HK-2 (cell line): ENCODE measurements around the gene KCNQ5.
A peak's percentile ranks its signal among the peaks of the same experiment; 100 is the strongest.

Experiments used
- DNase-seq: peaks from one replicate; pipeline ENCODE4 v3.0.0-alpha.2; 2018; ENCODE audit not compliant: unreplicated experiment

KCNQ5 gene

GRCh38 chr6:72741083-72741482, 119.2 kb downstream of the KCNQ5 start:
- DNase-seq, result no peak

- DNase-seq, result no peak
These were observed 120.3 kb downstream of the KCNQ5 start for GRCh38 chr6:72742001-72742673.

GRCh38 chr6:72746276-72746675, 124.4 kb downstream of the KCNQ5 start:
- peak; percentile 11 for DNase-seq

- no peak for DNase-seq
These were observed 126.9 kb downstream of the KCNQ5 start for GRCh38 chr6:72748759-72749158.

DNA sequence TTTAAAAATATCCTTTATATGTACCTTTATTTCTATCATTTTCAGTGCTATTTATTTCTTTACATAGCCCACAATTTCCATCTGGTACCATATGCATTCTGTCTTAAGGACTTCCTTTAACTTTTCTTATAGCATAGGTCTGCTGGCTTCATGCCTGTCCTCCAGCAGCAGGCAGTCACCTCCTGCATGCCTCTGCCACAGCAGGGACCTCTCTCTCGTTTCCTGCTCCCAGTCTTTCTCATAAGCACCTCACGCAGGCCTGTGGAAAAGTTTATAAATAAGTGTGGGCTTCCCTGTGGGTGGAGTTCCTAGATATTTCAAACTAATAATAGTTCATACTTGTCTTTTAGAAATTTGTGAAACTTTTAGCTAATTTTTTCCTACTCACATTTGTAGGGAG, 133.9 kb downstream of the KCNQ5 start:
- no peak for DNase-seq

DNA sequence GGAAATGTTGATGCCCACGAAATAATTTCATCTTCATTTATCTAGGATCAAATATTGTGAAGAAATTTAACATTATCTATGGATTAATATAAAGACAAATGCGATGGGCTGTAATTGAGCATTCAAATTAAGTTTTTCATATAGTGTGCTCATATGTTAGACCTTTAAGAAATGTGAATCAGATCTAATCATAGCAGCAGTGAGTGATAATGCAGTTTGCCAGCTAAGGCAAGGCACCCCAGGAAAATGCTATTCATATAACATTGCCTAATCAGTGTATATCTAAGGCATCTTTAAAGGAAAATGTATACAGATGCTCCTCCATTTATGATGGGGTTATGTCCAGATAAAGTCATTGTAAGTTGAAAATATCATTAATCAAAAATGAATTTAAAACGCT, 135.2 kb downstream of the KCNQ5 start:
- no peak for DNase-seq

- no peak for DNase-seq
These were observed 136.1 kb downstream of the KCNQ5 start for GRCh38 chr6:72757926-72758325.

- DNase-seq, result no peak
These were observed 137.0 kb downstream of the KCNQ5 start for GRCh38 chr6:72758901-72759300.

DNA sequence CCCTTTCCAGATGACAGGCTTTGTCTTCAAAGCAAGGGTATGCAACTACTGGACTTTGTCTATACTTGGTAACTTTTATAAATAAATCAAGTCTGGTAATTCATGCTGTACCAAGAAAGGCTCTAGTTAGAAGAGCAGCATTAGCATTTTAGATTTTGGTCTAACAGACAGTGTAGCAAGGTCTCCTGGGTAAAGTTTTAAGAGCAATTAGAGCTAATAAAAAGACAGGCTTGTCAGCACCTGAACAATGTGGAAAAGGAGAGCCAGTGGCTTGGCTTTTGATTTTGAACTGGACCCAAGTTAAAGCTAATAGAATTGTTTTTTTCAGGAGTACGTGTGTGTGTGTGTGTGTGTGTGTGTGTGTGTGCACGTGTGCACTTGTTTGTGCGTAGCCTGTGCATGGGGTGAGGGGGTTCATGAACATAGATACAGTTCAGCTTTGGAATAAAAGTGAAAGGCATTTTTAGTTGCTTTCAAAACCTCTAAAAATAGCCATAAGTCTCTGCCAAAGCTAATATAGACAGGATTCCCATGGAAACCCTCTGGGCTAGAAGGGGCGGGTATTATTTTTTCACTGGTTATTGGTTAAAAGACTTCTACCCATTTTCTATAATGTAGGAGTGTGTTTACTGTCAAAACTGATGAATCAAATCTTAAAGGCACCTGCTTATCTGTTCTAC, 138.4 kb downstream of the KCNQ5 start:
- DNase-seq, result no peak

- DNase-seq, result no peak
These were observed 139.9 kb downstream of the KCNQ5 start for GRCh38 chr6:72761761-72762160.

- DNase-seq, result no peak
These were observed 147.7 kb downstream of the KCNQ5 start for GRCh38 chr6:72769459-72770125.

- no peak for DNase-seq
These were observed 149.1 kb downstream of the KCNQ5 start for GRCh38 chr6:72770959-72771358.

- no peak for DNase-seq
These were observed 154.6 kb downstream of the KCNQ5 start for GRCh38 chr6:72776456-72776855.

- no peak for DNase-seq
These were observed 159.8 kb downstream of the KCNQ5 start for GRCh38 chr6:72781624-72782023.

DNA sequence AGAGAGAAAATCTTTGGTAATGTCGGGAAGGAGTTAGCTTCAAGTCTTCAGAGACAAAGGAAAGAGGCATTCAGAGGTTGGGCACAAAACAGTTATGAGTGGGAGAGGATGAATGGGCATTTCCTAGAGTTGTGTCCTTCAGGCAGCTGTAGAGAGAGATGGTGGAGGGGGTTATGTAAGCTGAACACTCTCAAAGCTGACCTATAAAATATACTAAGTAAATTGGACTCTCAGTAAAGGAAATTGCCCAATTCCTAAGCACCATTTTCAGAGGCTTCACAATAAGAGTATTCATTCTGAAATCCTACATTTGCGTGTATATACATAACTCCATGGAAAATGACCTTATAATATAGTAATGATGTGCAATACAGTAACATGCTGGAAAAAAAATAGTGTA, 161.2 kb downstream of the KCNQ5 start:
- DNase-seq, result no peak

- no peak for DNase-seq
These were observed 161.8 kb downstream of the KCNQ5 start for GRCh38 chr6:72783666-72784065.

- no peak for DNase-seq
These were observed 162.2 kb downstream of the KCNQ5 start for GRCh38 chr6:72784071-72784470.

DNA sequence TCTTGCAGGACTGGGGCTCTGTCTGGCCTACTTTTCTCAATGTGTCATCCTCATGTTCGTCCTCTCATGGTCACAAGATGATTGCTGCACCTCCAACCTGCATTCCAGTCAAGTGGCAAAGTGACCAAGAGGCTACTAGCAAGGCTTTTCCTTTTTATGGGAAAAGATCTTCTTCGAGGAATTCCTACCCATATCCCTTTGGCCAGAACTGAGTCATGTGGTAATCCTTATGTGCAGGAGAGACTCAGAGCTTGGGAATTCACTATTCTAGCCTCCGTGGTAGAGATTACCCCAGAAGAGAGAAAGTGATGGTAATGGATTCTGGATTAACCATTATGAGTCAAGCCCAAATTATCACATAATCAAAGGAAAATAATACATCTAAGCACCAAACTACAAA, 162.7 kb downstream of the KCNQ5 start:
- DNase-seq, result peak; percentile 49

GRCh38 chr6:72787391-72788031, 165.6 kb downstream of the KCNQ5 start:
- peak; percentile 59 for DNase-seq

GRCh38 chr6:72788188-72788587, 166.3 kb downstream of the KCNQ5 start:
- no peak for DNase-seq

DNA sequence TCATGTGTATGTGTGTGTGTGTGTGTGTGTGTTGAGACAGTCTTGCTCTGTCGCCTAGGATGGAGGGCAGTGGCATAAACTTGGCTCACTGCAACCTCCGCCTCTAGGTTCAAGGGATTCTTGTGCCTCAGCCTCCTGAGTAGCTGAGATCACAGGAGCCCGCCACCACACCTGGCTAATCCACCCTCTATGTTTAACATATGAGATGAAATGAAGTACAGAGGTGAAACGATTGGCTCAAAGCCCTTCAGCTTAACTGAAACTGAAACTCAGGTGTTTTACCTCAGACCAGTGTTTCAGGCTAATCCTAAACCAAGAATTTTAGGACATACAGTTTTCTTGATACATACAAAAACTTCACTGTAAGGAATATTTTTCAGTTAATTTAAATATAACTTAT, 167.3 kb downstream of the KCNQ5 start:
- no peak for DNase-seq

DNA sequence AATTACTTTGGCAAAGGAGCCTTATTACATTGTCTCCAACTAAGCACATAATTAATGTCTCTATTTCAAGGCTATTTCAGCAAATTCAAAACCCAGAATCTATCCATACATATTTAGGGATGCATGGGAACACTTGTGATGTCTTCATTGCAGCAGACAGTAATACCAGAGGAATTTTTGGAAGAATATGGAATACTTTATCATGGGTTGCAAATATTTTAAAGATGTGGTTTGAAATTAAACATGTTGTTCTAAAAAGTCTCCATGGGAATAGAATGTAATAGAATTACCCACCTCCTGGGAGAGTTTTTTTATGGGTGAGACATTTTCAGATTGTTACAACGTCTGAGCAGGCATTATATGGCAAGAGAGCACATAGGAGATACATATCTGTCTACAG, 170.8 kb downstream of the KCNQ5 start:
- DNase-seq, result no peak
